Breast epithelium (tissue), 4 donors: ENCODE measurements around the gene SLC4A9. TPM values are rescaled to one million over a fixed set of nuclear protein-coding genes. Genes with fewer than 3 reads are reported as not detected.
"Not testable (repeated sequence)": the region's sequence is repeated elsewhere in the genome, so short reads cannot be mapped to it uniquely, and the experiment has no call there.

Experiments used
- DNase-seq, 2 donors: peaks; one replicate each; pipeline ENCODE4 v3.0.0-alpha.2; 2019; ENCODE audit warnings: low spot score in 2 of 2
- H3K27ac ChIP-seq, 2 donors: fragments of 200-600 bp; sonication (generic) in 1 of 2; one replicate each; pipeline ENCODE4 v1.5.1; 2016 to 2019; ENCODE audit warnings: mild to moderate bottlenecking in 1 of 2
- H3K27me3 ChIP-seq, 2 donors: fragments of 200-600 bp; sonication (generic) in 1 of 2; one replicate each; pipeline versions ENCODE4 v1.5.1 to v1.6.0; 2017 to 2019; ENCODE audit warnings: control low read depth in 1 of 2, mild to moderate bottlenecking in 1 of 2
- H3K36me3 ChIP-seq: fragments of 200-600 bp; one replicate; pipeline ENCODE4 v1.5.1; 2019
- H3K4me1 ChIP-seq, 2 donors: fragments of 200-600 bp; sonication (generic); one replicate each; pipeline ENCODE4 v1.5.1; 2016 to 2019; ENCODE audit warnings: control low read depth in 1 of 2
- H3K4me3 ChIP-seq, 3 donors: fragments of 200-600 bp; sonication (generic); 1 replicate in 2 of 3; 2 replicates in 1 of 3; pipeline ENCODE4 v1.5.1; 2016 to 2019; ENCODE audit warnings: mild to moderate bottlenecking in 3 of 3, moderate library complexity in 2 of 3
- H3K9me3 ChIP-seq, 2 donors: fragments of 200-600 bp; sonication (generic) in 1 of 2; one replicate each; pipeline ENCODE4 v1.5.1; 2016 to 2019; ENCODE audit warnings: control low read depth in 1 of 2
- CTCF ChIP-seq, 3 donors: fragments of 450-650 bp; IDR thresholded peaks; one replicate each; pipeline ENCODE4 v1.5.1; 2016 to 2017; ENCODE audit warnings: antibody characterized with exemption in 3 of 3, mild to moderate bottlenecking in 3 of 3, moderate library complexity in 3 of 3
- POLR2A ChIP-seq: fragments of 450-650 bp; IDR thresholded peaks from one replicate; pipeline ENCODE4 v1.6.1; 2016; ENCODE audit warnings: antibody characterized with exemption, mild to moderate bottlenecking, moderate library complexity
- POLR2AphosphoS5 ChIP-seq, 3 donors: sonication (generic); formaldehyde crosslinking; IDR thresholded peaks; one replicate each; pipeline ENCODE4 v1.6.1; 2017; ENCODE audit warnings: antibody characterized with exemption in 3 of 3
- intact Hi-C: fragments of 100-400 bp; cut with DNase I; formaldehyde crosslinking; loops from one replicate; pipeline ENCODE4 v1.15.1; 2023; ENCODE audit warnings: low total_unique reads
- total RNA-seq, 3 donors: library from RNA; depleted of rRNA; stranded (reverse); fragments of >200 nt; gene quantifications; one replicate each; pipeline ENCODE4 v1.1.0, GENCODE V29; 2016

The SLC4A9 gene
- total RNA-seq, 3 donors from 2014 or later = not detected

GRCh38 chr5:140418862-140419520 is 59.0 kb downstream of the SLC4A9 start:
- no peak overlapping the region for H3K27ac ChIP-seq
- intact Hi-C loops = no loop called here
- no peaks in the 10 kb centered on the region for H3K27me3 ChIP-seq
- DNase-seq = no peak
- peaks cover 0 to 7% of the 10 kb centered on the region in 2 donors for H3K4me1 ChIP-seq
- no peaks in the 10 kb centered on the region for H3K36me3 ChIP-seq
- no peak overlapping the region for H3K4me3 ChIP-seq
- TF ChIP-seq POLR2AphosphoS5 (IDR thresholded peaks at IDR 0.05) = no peak
- no peak for TF ChIP-seq CTCF (IDR thresholded peaks at IDR 0.05)
- no peak for TF ChIP-seq POLR2A
- H3K9me3 ChIP-seq = no peaks in the 10 kb centered on the region

GRCh38 chr5:140420226-140420570 is 60.2 kb downstream of the SLC4A9 start:
- H3K4me1 ChIP-seq = peaks cover 0 to 7% of the 10 kb centered on the region in 2 donors
- no peaks in the 10 kb centered on the region for H3K36me3 ChIP-seq
- intact Hi-C loops = no loop called here
- no peaks in the 10 kb centered on the region for H3K9me3 ChIP-seq
- H3K27ac ChIP-seq = no peak overlapping the region
- DNase-seq = no peak
- no peaks in the 10 kb centered on the region for H3K27me3 ChIP-seq
- TF ChIP-seq POLR2A (no peak), POLR2AphosphoS5 (IDR thresholded peaks at IDR 0.05) (no peak), CTCF (IDR thresholded peaks at IDR 0.05) (no peak)
- H3K4me3 ChIP-seq = no peak overlapping the region

GRCh38 chr5:140420665-140421361 is 60.8 kb downstream of the SLC4A9 start:
- Histone ChIP-seq H3K9me3 (no peaks in the 10 kb centered on the region), H3K4me1 (peaks cover 0 to 7% of the 10 kb centered on the region in 2 donors), H3K27me3 (no peaks in the 10 kb centered on the region), H3K4me3 (no peak overlapping the region), H3K27ac (no peak overlapping the region), H3K36me3 (no peaks in the 10 kb centered on the region)
- no peak for TF ChIP-seq POLR2AphosphoS5 (IDR thresholded peaks at IDR 0.05)
- no peak for TF ChIP-seq CTCF (IDR thresholded peaks at IDR 0.05)
- no peak for TF ChIP-seq POLR2A
- DNase-seq = no peak
- intact Hi-C loops = no loop called here

- intact Hi-C loops, H3K9me3 ChIP-seq, H3K4me3 ChIP-seq, H3K36me3 ChIP-seq, DNase-seq, H3K27me3 ChIP-seq, H3K27ac ChIP-seq, H3K4me1 ChIP-seq: not testable (repeated sequence)
Measured at GRCh38 chr5:140421375-140421774, 61.4 kb downstream of the SLC4A9 start.

GRCh38 chr5:140423609-140424008 is 63.6 kb downstream of the SLC4A9 start:
- intact Hi-C loops = no loop called here
- Histone ChIP-seq H3K27me3 (no peaks in the 10 kb centered on the region), H3K9me3 (no peaks in the 10 kb centered on the region), H3K4me1 (peaks cover 0 to 7% of the 10 kb centered on the region in 2 donors), H3K27ac (no peak overlapping the region), H3K36me3 (no peaks in the 10 kb centered on the region), H3K4me3 (no peak overlapping the region)
- DNase-seq = no peak
- no peak for TF ChIP-seq CTCF (IDR thresholded peaks at IDR 0.05)
- TF ChIP-seq POLR2A = no peak
- TF ChIP-seq POLR2AphosphoS5 (IDR thresholded peaks at IDR 0.05) = no peak
